Fibroblast of lung (primary cell): ENCODE data around the gene RGS5. TPM values are rescaled to one million over a fixed set of nuclear protein-coding genes. Genes with fewer than 3 reads are reported as not detected.
A peak's percentile ranks its signal among the peaks of the same experiment; 100 is the strongest.

Experiments used
- DNase-seq, 2 donors: peaks; one replicate each; pipeline versions ENCODE4 v3.0.0 to v3.0.0-alpha.2; 2010; ENCODE audit warnings: low read depth in 2 of 2
- H2AFZ ChIP-seq: 2 replicates; pipeline ENCODE4 v1.5.1; 2012; ENCODE audit warnings: low read length, control low read depth, inconsistent platforms
- H3K27ac ChIP-seq: 2 replicates; pipeline ENCODE4 v1.5.1; 2011; ENCODE audit warnings: low read length, control low read depth; ENCODE audit not compliant: insufficient read depth
- H3K27me3 ChIP-seq: 2 replicates; pipeline ENCODE4 v1.5.1; 2011; ENCODE audit warnings: mild to moderate bottlenecking, low read length; ENCODE audit not compliant: control insufficient read depth, insufficient read depth
- H3K36me3 ChIP-seq: 2 replicates; pipeline ENCODE4 v1.5.1; 2011; ENCODE audit warnings: low read length; ENCODE audit not compliant: control insufficient read depth, insufficient read depth
- H3K4me1 ChIP-seq: 2 replicates; pipeline ENCODE4 v1.5.1; 2011; ENCODE audit warnings: low read length; ENCODE audit not compliant: control insufficient read depth, insufficient read depth; ENCODE audit errors: extremely low read depth
- H3K4me2 ChIP-seq: 2 replicates; pipeline ENCODE4 v1.5.1; 2011; ENCODE audit warnings: low read length, control low read depth; ENCODE audit not compliant: insufficient read depth; ENCODE audit errors: extremely low read depth
- H3K4me3 ChIP-seq, 4 experiments: fragments of 200-600 bp in 1 of 4; sonication (generic) in 1 of 4; replicated peaks in 1 of 4; 2 replicates each; pipeline ENCODE4 v1.5.1; 2011 to 2016; ENCODE audit warnings: low read length in 4 of 4, low read depth in 3 of 4, mild to moderate bottlenecking in 3 of 4, control low read depth in 2 of 4, inconsistent platforms in 1 of 4, mixed read lengths in 1 of 4; ENCODE audit not compliant: insufficient read depth in 1 of 4; ENCODE audit errors: control extremely low read depth in 1 of 4
- H3K79me2 ChIP-seq: 2 replicates; pipeline ENCODE4 v1.5.1; 2012; ENCODE audit warnings: mild to moderate bottlenecking, low read length, inconsistent platforms; ENCODE audit not compliant: control insufficient read depth, insufficient read depth
- H3K9ac ChIP-seq: 2 replicates; pipeline ENCODE4 v1.5.1; 2011; ENCODE audit warnings: mild to moderate bottlenecking, low read length, control low read depth; ENCODE audit not compliant: insufficient read depth
- H3K9me3 ChIP-seq: 2 replicates; pipeline ENCODE4 v1.5.1; 2012; ENCODE audit warnings: low read depth, low read length; ENCODE audit not compliant: control insufficient read depth, insufficient read depth
- H4K20me1 ChIP-seq: 2 replicates; pipeline ENCODE4 v1.5.1; 2011; ENCODE audit warnings: low read length; ENCODE audit not compliant: control insufficient read depth, insufficient read depth; ENCODE audit errors: extremely low read depth
- EZH2 ChIP-seq: IDR thresholded peaks from 2 replicates; pipeline ENCODE4 v1.5.1; 2012; ENCODE audit warnings: low read length, control low read depth, mild to moderate bottlenecking; ENCODE audit errors: missing control alignments
- polyA plus RNA-seq, 2 donors: library from polyadenylated mRNA; depleted of rRNA in 1 of 2; stranded (reverse) in 1 of 2; unstranded in 1 of 2; fragments of >200 nt; gene quantifications; 2 replicates each; pipeline ENCODE4 v1.2.1, GENCODE V29; 2011 to 2012; ENCODE audit warnings: missing spikeins in 1 of 2
- total RNA-seq: library from RNA; depleted of rRNA; stranded (reverse); fragments of >200 nt; gene quantifications from 2 replicates; pipeline ENCODE4 v1.2.1, GENCODE V29; 2014
- TF ChIP-seq, protein P1 (sequence below), 2 donors: IDR thresholded peaks in 1 of 2; conservative IDR thresholded peaks in 1 of 2; 1 replicate in 1 of 2; 2 replicates in 1 of 2; pipeline ENCODE4 v1.5.1; 2011 to 2012; ENCODE audit warnings: low read length in 2 of 2, control low read depth in 1 of 2, inconsistent platforms in 1 of 2, low read depth in 1 of 2, mild to moderate bottlenecking in 1 of 2

The RGS5 gene
- total and polyA plus RNA-seq, 2 donors (not counting 1 experiment from before 2014, with no cell fraction given), result 6.6 to 12.3 TPM

DNA sequence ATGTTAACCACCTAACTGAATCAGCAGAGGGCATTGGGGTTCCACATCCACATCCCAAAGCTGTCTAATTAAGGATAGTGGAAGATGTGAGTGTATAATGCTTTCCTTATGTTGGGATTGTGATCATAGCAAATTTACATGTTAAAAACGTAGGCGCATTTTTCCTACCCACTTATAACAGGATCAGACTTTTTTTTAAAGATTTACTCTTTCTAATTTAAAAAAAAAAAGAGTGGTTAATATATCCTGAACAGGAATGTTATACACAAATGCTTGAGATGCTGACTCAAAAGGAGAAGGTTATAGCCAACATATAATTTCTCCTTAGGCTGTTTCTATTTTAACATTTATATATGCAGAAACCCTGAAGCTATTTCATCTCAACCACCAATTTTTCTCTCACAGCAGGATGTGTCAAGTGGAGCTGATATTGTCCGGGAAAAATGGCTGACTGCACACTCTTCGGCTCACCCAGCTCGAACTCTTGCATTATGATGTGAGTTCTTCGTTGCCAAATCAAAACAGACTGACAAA is 40.3 kb downstream of the RGS5 start:
- H3K9me3 ChIP-seq, result no peaks in the 10 kb centered on the region
- no peaks in the 10 kb centered on the region for H4K20me1 ChIP-seq
- H3K4me3 ChIP-seq, result no peak overlapping the region
- H3K4me2 ChIP-seq, result peak overlapping the region; percentile 46
- no peaks in the 10 kb centered on the region for H3K79me2 ChIP-seq
- peak overlapping the region; percentile 33 for H2AFZ ChIP-seq
- TF ChIP-seq, protein P1, sequence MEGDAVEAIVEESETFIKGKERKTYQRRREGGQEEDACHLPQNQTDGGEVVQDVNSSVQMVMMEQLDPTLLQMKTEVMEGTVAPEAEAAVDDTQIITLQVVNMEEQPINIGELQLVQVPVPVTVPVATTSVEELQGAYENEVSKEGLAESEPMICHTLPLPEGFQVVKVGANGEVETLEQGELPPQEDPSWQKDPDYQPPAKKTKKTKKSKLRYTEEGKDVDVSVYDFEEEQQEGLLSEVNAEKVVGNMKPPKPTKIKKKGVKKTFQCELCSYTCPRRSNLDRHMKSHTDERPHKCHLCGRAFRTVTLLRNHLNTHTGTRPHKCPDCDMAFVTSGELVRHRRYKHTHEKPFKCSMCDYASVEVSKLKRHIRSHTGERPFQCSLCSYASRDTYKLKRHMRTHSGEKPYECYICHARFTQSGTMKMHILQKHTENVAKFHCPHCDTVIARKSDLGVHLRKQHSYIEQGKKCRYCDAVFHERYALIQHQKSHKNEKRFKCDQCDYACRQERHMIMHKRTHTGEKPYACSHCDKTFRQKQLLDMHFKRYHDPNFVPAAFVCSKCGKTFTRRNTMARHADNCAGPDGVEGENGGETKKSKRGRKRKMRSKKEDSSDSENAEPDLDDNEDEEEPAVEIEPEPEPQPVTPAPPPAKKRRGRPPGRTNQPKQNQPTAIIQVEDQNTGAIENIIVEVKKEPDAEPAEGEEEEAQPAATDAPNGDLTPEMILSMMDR (conservative IDR thresholded peaks at IDR 0.05 in 1 of 2, IDR thresholded peaks at IDR 0.05 in 1 of 2; ENCODE audit: low read depth in 1 of 2, low read length in 2 of 2), result no peak
- TF ChIP-seq EZH2, result no peak
- H3K27ac ChIP-seq, result peak overlapping the region; percentile 22
- DNase-seq, result peak; percentile 74 to 89
- H3K9ac ChIP-seq, result no peak overlapping the region
- no peaks in the 10 kb centered on the region for H3K36me3 ChIP-seq
- H3K27me3 ChIP-seq, result no peaks in the 10 kb centered on the region
- peaks cover 26% of the 10 kb centered on the region for H3K4me1 ChIP-seq

DNA sequence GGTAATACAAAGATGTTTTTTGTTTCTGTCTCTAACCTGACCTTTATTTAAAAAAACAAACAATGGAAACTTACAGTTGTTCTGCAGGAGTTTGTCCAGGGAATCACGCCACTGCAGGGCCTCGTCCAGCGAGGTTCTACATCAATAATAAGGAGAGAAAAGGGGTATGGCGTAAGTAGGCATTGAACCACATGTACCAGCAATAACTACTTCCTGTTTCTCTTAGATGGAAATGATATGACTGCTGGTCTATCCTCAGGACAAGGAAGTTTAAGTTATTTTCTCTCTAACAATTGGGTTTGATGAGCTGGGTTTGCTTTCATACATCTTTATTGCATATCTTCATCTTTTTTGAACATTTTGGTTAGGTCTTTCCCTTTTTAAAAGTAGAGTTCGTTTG is 40.9 kb downstream of the RGS5 start:
- Histone ChIP-seq H2AFZ (peak overlapping the region; percentile 13), H3K9me3 (no peaks in the 10 kb centered on the region), H3K79me2 (no peaks in the 10 kb centered on the region), H3K4me3 (no peak overlapping the region), H3K4me1 (peaks cover 21% of the 10 kb centered on the region), H3K27ac (no peak overlapping the region), H3K9ac (no peak overlapping the region), H3K4me2 (no peak overlapping the region), H3K36me3 (no peaks in the 10 kb centered on the region), H4K20me1 (no peaks in the 10 kb centered on the region), H3K27me3 (no peaks in the 10 kb centered on the region)
- TF ChIP-seq, protein P1 (conservative IDR thresholded peaks at IDR 0.05 in 1 of 2, IDR thresholded peaks at IDR 0.05 in 1 of 2; ENCODE audit: low read depth in 1 of 2, low read length in 2 of 2), result no peak
- TF ChIP-seq EZH2, result no peak
- DNase-seq, result no peak

DNA sequence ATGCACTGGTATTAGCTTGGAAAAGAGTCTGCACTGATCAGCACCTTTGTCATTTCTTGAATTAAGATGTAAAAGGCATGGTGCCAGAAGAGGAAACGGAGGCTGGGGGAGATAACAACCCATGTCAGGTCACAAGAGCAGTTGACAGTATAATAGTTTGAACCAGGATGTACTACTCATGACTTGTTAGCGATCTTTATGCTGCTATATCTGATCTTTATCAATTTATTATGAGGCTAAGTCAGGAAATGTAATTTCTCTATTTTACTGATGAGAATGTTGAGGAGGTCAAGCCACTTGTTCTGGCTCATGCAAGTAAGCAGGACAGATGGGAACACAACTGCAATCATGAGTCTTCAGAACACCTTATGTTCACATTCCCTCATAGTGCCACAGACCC is 41.4 kb downstream of the RGS5 start:
- no peak for DNase-seq
- no peak for TF ChIP-seq EZH2
- TF ChIP-seq, protein P1 (conservative IDR thresholded peaks at IDR 0.05 in 1 of 2, IDR thresholded peaks at IDR 0.05 in 1 of 2; ENCODE audit: low read depth in 1 of 2, low read length in 2 of 2), result no peak

More for the DNA sequence above, 41.4 kb downstream of the RGS5 start:
- Histone ChIP-seq H4K20me1 (no peaks in the 10 kb centered on the region), H3K79me2 (no peaks in the 10 kb centered on the region), H3K36me3 (no peaks in the 10 kb centered on the region), H3K9me3 (no peaks in the 10 kb centered on the region), H3K9ac (no peak overlapping the region), H3K27ac (no peak overlapping the region), H3K27me3 (no peaks in the 10 kb centered on the region), H3K4me3 (no peak overlapping the region), H3K4me2 (no peak overlapping the region), H3K4me1 (peaks cover 19% of the 10 kb centered on the region), H2AFZ (no peak overlapping the region)
